D721Med (cell line): Measurements from ENCODE around the gene MYO5B.

Source experiments
- DNase-seq: peaks from one replicate; pipeline ENCODE4 v3.0.0; 2011; ENCODE audit warnings: low spot score; ENCODE audit not compliant: insufficient read length
- FAIRE-seq: peaks from 2 replicates; lab custom pipeline; 2011; peaks lifted over from hg19 to GRCh38; lab: Jason Lieb, UNC
- CTCF ChIP-seq: IDR thresholded peaks from 2 replicates; pipeline ENCODE4 v1.5.1; 2012; ENCODE audit warnings: mild to moderate bottlenecking, control low read depth; ENCODE audit not compliant: insufficient read depth; ENCODE audit errors: missing control alignments

The MYO5B gene

GRCh38 chr18:50193796-50194630 lies 934 bp downstream of the MYO5B start:
- DNase-seq (peak; percentile 24), FAIRE-seq (no peak)
- TF ChIP-seq CTCF = no peak

- FAIRE-seq = no peak
- DNase-seq = no peak
- TF ChIP-seq CTCF = no peak
Observed at GRCh38 chr18:50192995-50193795, 1.8 kb downstream of the MYO5B start.

GRCh38 chr18:50190926-50191325 lies 4.0 kb downstream of the MYO5B start:
- no peak for DNase-seq
- no peak for FAIRE-seq
- TF ChIP-seq CTCF = no peak

GRCh38 chr18:50190236-50190635 lies 4.7 kb downstream of the MYO5B start:
- DNase-seq (no peak), FAIRE-seq (no peak)
- TF ChIP-seq CTCF = no peak

GRCh38 chr18:50189160-50189559 lies 5.8 kb downstream of the MYO5B start:
- no peak for TF ChIP-seq CTCF
- FAIRE-seq (no peak), DNase-seq (no peak)

GRCh38 chr18:50188652-50189051 lies 6.3 kb downstream of the MYO5B start:
- no peak for TF ChIP-seq CTCF
- FAIRE-seq (no peak), DNase-seq (no peak)
